SKM-1 treated with dmso at 0.1 percent for 144 hours (cell line): ENCODE data around the gene ZNF700.
"Not testable (repeated sequence)": the region's sequence is repeated elsewhere in the genome, so short reads cannot be mapped to it uniquely, and the experiment has no call there.

Experiments
- DNase-seq: peaks from one replicate; lab custom pipeline; 2025; ENCODE audit not compliant: unreplicated experiment; lab: John Stamatoyannopoulos, UW

The ZNF700 gene

GRCh38 chr19:11938383-11938782 lies 13.5 kb downstream of the ZNF700 start:
- DNase-seq = not testable (repeated sequence)

DNA sequence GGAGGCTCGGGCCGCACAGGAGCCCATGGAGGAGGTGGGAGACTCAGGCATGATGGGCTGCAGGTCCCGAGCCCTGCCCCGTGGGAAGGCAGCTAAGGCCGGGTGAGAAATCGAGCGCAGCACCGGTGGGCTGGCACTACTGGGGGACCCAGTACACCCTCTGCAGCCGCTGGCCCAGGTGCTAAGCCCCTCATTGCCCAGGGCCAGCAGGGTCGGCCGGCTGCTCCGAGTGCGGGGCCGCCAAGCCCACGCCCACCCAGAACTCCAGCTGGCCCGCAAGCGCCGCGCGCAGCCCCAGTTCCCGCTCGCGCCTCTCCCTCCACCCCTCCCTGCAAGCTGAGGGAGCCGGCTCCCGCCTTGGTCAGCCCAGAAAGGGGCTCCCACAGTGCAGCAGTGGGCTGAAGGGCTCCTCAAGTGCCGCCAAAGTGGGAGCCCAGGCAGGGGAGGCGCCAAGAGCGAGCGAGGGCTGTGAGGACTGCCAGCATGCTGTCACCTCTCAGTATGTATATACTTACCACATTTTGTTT lies 16.5 kb downstream of the ZNF700 start:
- DNase-seq = not testable (repeated sequence)

DNA sequence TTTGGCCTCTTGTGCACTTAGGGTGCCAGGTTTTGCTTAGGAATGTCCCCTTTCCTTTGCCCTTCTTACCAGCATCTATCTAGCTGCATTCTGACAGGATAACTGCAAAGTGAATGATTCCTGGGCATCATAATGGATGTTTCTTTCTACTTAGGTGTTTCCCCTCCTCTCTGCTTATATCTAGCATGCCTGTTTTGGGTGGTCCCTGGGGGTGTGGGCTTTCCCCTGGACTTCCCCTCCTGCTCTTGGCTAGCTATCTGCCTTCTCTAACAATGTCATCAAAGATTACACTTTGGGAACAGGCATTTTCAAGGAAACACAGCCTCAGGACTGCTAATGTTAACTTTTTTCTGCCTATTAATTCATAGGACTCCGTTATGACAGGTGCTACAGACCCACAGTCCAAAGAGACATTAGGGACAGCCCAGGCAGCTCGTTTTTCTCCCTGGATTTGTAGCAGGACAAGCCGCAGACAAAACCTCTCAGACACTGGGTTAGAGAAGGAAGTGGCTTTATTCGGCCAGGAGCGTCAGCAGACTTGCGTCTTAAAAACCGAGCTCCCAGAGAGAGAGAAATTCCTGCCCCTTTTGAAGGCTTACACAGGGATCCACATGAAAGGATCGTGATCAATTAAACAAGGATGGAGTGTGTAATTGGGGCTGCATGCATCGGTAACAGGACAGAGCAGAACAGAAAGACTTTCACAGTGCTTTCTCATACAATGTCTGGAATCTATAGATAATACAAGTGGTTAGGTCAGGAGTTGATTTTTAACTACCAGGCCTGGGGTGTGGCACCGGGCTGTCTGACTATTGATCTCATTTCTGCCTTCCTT lies 17.3 kb downstream of the ZNF700 start:
- no peak for DNase-seq

GRCh38 chr19:11942843-11943108 lies 17.9 kb downstream of the ZNF700 start:
- no peak for DNase-seq

- no peak for DNase-seq
Measured at GRCh38 chr19:11944656-11945055, 19.7 kb downstream of the ZNF700 start.

DNA sequence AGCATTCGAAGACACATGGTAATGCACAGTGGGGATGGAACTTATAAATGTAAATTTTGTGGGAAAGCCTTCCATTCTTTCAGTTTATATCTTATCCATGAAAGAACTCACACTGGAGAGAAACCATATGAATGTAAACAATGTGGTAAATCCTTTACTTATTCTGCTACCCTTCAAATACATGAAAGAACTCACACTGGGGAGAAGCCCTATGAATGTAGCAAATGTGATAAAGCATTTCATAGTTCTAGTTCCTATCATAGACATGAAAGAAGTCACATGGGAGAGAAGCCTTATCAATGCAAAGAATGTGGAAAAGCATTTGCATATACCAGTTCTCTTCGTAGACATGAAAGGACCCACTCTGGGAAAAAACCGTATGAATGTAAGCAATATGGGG lies 23.7 kb downstream of the ZNF700 start:
- DNase-seq = no peak

GRCh38 chr19:11949201-11949600 lies 24.3 kb downstream of the ZNF700 start:
- no peak for DNase-seq

- DNase-seq = not testable (repeated sequence)
Measured at GRCh38 chr19:11949614-11950080, 24.7 kb downstream of the ZNF700 start.

GRCh38 chr19:11950312-11950711 lies 25.4 kb downstream of the ZNF700 start:
- DNase-seq = no peak

DNA sequence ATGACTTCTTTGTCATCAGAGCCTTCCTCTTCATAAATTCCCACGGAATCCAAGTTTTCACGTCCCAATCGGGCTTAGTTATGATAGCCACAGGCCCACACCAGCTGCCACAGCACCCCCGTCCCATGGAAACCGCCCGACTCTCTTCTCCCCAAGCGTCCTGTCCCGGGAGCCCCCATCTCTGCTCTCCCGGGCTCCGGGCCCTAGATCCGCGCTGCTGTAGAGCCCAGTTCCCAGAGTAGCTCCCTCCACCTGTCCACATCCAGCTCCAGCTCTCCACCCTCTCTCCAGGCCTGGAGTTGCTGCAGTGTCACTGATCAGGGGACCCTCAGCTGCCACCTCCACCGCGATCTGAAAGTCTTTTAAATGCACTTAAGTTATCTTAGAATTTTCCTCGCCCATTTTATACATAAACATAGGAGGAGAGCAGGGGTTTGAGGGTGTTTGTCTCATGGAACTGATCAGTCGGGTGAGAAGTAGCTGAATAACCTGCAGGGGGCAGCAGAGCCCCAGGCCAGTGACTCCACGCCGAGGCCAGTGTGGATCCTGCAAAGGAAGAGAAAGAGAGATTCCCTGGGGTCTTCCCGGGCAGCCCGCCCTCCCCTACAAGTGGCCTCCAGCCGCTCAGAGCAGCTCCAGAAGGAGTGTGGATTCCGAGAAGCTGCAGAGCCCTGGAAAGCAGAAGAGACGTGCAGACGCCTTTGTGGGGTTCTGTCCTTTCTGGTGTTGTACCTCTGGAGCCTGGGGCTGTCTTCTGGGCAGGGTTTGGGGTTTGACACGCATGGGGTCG lies 38.9 kb downstream of the ZNF700 start:
- DNase-seq = peak; percentile 68

- no peak for DNase-seq
Measured at GRCh38 chr19:11964496-11964857, 39.6 kb downstream of the ZNF700 start.

DNA sequence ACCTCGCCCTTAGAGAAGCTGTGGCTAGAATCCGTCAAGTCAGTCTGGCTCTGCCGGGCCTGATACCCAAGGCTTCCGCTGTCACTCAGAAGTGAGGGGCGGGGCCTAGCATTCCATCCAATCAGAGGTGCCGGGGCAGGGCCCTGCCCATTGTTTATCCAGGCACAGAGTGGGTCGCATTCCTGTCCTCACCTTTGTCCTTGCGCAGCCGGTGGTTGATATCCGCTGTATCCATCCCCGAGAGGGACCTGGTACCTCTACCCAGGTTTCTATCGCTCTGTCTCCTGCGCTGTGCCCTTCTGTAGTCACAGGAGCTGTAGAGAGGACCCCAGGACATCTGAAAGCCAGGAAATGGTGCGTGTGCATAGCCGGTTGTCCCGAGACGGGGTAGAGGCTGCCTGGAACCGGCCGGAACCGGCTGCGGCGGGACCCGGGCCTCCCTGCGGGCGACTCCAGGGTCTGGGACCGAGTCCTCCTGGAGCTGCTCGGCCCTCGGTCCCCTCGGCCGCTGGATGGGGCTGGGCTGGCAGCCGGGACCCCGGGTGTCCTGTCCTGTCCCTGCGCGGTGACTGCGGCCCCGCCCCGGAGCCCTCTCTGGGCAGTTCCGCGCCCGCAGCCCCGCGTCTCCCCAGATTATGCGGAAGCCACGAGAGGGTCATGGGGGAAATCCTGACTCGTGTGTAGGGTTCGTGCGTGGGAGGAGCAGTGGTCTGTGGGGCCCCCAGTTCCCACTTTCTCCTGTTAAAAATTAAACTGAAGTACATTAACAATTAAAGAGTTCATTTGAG lies 40.1 kb downstream of the ZNF700 start, which contains the start of gene ZNF763:
ZNF763 (plus strand) TSS at position 183 of the 788 bp plus-strand sequence; CDS start at position 352, 169 bp downstream.
- peak; percentile 86 for DNase-seq

DNA sequence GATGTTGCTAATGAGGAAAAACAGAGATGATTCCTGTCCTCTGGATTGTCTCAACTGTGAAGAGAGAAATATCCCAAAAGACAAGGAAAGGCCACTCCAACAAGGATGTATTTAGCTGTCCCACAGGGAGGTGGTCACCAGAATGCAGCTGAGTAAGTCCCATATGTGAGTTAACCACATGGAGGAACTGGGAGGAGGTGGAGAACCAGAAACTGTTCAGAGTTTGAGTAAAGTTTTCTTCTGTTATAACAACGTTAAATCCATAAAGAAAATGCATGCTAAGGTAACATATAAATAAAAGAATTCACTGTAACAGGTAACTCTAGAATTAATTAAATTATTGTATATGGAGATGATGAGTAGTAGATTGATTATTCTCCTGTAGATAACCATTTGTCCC lies 45.3 kb downstream of the ZNF700 start:
- no peak for DNase-seq

DNA sequence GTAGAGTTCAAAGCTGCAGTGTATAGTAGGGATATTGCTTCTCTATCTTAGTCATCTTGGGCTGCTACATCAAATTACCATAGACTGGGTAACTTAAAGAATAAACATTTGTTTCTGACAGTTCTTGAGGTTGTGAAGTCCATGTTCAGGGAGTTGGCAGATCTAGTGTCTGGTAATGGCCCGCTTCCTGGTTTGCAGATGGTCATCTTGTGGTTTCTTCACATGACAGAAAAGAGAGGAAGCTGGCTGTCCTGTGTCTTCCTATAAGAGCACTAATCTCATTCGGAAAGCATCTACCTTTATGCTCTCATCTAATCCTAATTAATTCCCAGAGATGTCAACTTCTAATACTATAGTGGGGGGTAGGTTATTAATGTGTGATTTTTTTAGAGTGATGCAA lies 46.1 kb downstream of the ZNF700 start:
- DNase-seq = no peak

DNA sequence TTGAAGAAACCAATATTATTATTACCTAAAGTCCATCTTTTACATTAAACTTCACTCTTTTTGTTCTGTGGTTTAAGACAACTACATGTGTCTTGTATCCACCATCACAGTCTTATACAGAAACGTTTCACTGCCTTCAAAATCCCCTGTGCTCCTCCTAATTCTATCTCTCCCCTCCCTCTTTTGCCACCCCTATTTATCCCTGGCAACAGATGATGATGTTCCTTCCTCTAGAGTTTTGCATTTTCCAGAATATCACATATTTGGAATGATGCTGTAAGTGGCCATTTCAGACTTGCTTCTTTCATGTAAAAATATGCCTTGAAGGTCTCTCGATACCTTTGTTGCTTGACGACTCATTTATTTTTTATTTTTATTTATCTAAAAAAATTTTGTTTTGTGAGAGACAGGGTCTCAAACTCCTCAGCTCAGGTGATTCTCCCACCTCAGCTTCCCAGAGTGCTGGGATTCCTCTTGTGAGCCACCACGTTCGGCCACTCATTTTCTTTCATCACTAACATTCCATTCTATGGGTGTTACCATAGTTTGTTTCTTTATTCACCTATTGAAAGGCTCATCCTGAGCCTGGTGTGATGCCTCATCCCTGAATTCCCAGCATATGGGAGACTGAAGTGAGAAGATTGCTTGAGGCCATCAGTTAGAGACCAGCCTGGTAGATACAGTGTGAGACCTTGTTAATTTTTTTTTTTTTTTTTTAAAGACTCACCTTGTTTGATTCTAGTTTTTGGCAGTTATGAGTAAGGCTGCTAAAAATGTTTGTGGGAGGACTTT lies 48.3 kb downstream of the ZNF700 start:
- DNase-seq = no peak

GRCh38 chr19:11978492-11979100 lies 53.7 kb downstream of the ZNF700 start:
- DNase-seq = no peak

DNA sequence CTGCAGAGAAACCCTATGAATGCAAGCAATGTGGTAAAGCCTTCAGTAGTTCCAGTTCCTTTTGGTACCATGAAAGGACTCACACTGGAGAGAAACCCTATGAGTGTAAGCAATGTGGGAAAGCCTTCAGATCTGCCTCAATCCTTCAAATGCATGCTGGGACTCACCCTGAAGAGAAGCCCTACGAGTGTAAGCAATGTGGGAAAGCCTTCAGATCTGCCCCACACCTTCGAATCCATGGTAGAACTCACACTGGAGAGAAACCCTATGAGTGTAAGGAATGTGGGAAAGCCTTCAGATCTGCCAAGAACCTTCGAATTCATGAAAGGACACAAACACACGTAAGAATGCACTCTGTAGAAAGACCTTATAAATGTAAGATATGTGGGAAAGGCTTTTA lies 54.6 kb downstream of the ZNF700 start:
- DNase-seq = no peak

DNA sequence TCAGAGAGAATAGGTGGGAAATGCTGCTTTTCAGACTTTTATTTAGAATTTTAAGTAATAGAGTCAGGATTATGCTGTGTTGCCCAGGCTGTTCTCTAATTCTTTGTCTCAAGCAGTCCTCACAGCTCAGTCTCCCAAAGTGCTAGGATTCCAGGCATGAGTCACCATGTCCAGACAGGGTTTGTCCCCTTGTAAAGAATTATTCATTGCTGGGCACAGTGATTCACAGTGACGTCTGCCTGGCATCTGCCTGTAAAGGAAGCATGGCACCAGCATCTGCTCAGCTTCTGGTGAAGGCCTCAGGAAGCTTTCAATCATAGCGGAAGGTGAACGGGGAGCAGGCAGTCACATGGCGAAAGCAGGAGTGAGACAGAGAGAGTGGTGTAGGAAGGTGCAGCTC lies 57.6 kb downstream of the ZNF700 start:
- no peak for DNase-seq

DNA sequence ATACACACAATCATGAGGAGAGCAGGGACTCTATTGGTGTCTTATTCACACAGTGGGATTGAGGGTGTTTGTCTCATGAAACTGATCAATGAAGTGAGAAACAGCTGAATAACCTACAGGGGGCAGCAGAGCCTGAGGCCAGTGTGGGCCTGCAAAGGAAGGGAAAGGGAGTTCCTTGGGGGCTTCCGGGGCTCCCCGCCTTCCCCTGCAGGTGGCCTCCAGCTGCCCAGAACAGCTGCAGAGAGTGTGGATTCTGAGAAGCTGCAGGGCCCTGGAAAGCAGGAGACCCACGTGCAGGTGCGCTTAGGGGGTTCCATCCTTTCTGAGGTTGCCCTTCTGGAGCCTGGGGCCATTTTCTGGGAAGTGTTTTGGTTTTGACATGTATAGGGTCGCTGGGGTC lies 60.1 kb downstream of the ZNF700 start:
- DNase-seq = no peak

GRCh38 chr19:11986754-11987153 lies 61.8 kb downstream of the ZNF700 start:
- no peak for DNase-seq
